Upper lobe of left lung (tissue), 6 donors: ENCODE measurements around the gene TMEM100. TPM values are rescaled to one million over a fixed set of nuclear protein-coding genes. Genes with fewer than 3 reads are reported as not detected.
A peak's percentile ranks its signal among the peaks of the same experiment; 100 is the strongest.

Experiments
- ATAC-seq, 2 donors: fragments of 200-7000 bp; cut with Tn5 transposase; one replicate each; pipeline ENCODE4 v1.9.1; 2022; ENCODE audit warnings: mild to moderate bottlenecking in 2 of 2, moderate library complexity in 2 of 2; ENCODE audit not compliant: low FRiP score in 2 of 2
- DNase-seq, 2 donors: peaks; one replicate each; pipeline ENCODE4 v3.0.0-alpha.2; 2019 to 2020
- H3K27ac ChIP-seq, 4 donors: fragments of 200-600 bp; sonication (generic); one replicate each; pipeline ENCODE4 v1.5.1; 2016 to 2019
- H3K27me3 ChIP-seq, 4 donors: fragments of 200-600 bp; sonication (generic); one replicate each; pipeline ENCODE4 v1.5.1; 2017 to 2019
- H3K36me3 ChIP-seq, 4 donors: fragments of 200-600 bp; sonication (generic); one replicate each; pipeline ENCODE4 v1.5.1; 2016 to 2019
- H3K4me1 ChIP-seq, 4 donors: fragments of 200-600 bp; sonication (generic); one replicate each; pipeline ENCODE4 v1.5.1; 2018 to 2019
- H3K4me3 ChIP-seq, 4 donors: fragments of 200-600 bp; sonication (generic); one replicate each; pipeline ENCODE4 v1.5.1; 2017 to 2019; ENCODE audit warnings: mild to moderate bottlenecking in 2 of 4, moderate library complexity in 1 of 4
- H3K9me3 ChIP-seq, 4 donors: fragments of 200-600 bp; sonication (generic); one replicate each; pipeline ENCODE4 v1.5.1; 2018 to 2019
- CTCF ChIP-seq, 6 experiments: fragments of 450-650 bp in 4 of 6; fragments of 200-600 bp in 2 of 6; sonication (generic) in 2 of 6; IDR thresholded peaks; one replicate each; pipeline ENCODE4 v1.5.1; 2016 to 2019; ENCODE audit warnings: antibody characterized with exemption in 6 of 6
- EP300 ChIP-seq, 4 donors: sonication (generic); formaldehyde crosslinking; IDR thresholded peaks; one replicate each; pipeline ENCODE4 v1.5.1; 2017; ENCODE audit warnings: antibody characterized with exemption in 4 of 4, control low read depth in 2 of 4
- POLR2A ChIP-seq, 4 donors: fragments of 450-650 bp; IDR thresholded peaks; one replicate each; pipeline ENCODE4 v1.5.1; 2016 to 2017; ENCODE audit warnings: antibody characterized with exemption in 4 of 4, mild to moderate bottlenecking in 2 of 4
- POLR2AphosphoS5 ChIP-seq, 2 donors: sonication (generic); formaldehyde crosslinking; IDR thresholded peaks; one replicate each; pipeline ENCODE4 v1.5.1; 2017; ENCODE audit warnings: antibody characterized with exemption in 2 of 2
- WGBS, 2 donors: methylation state at CpG; one replicate each; pipeline ENCODE4 v1.1.5; 2017 to 2018; 5-methylcytosine and 5-hydroxymethylcytosine counted together
- total RNA-seq, 6 donors: library from RNA; depleted of rRNA in 4 of 6; stranded (reverse); fragments of >200 nt in 4 of 6; gene quantifications; one replicate each; pipeline versions ENCODE4 v1.1.0 to v1.2.1, GENCODE V29; 2016 to 2021
- donor health status: DM: no; HTN: no; CAD: no; lungs with moderate emphysema.
- donor health status: DM: no; HTN: yes; CAD: no; lungs with severe emphysema.

TMEM100 gene
- total RNA-seq, 6 donors from 2014 or later: 89.1 to 195 (median 142) TPM

- ATAC-seq: no peak
- DNase-seq: no peak
- H3K27me3 ChIP-seq: no peaks in the 10 kb centered on the region
- no peak overlapping the region for H3K4me3 ChIP-seq
- TF ChIP-seq CTCF (IDR thresholded peaks at IDR 0.05): peak; percentile 33 to 69 (median 49)
- no peak for TF ChIP-seq EP300 (IDR thresholded peaks at IDR 0.05)
- 36 to 38% methylated on average over 5 of the region's 5 CpGs for WGBS, 2 donors
- H3K36me3 ChIP-seq: no peaks in the 10 kb centered on the region
- H3K4me1 ChIP-seq: peaks cover 11 to 21% (median 13%) of the 10 kb centered on the region in 4 donors
- H3K27ac ChIP-seq: peak overlapping the region in 3 of 4 donors; percentile 22 to 91 (median 50)
- H3K9me3 ChIP-seq: no peaks in the 10 kb centered on the region
These were observed 13.2 kb upstream of the TMEM100 start for GRCh38 chr17:55735731-55736405.

- H3K27ac ChIP-seq: peak overlapping the region in 3 of 4 donors; percentile 82 to 91 (median 88)
- 28 to 43% methylated on average over 4 of the region's 4 CpGs for WGBS, 2 donors
- no peak for ATAC-seq
- no peak for DNase-seq
- H3K4me3 ChIP-seq: no peak overlapping the region
- no peaks in the 10 kb centered on the region for H3K9me3 ChIP-seq
- peaks cover 11 to 21% (median 13%) of the 10 kb centered on the region in 4 donors for H3K4me1 ChIP-seq
- H3K36me3 ChIP-seq: no peaks in the 10 kb centered on the region
- no peaks in the 10 kb centered on the region for H3K27me3 ChIP-seq
- TF ChIP-seq POLR2A (IDR thresholded peaks at IDR 0.05): no peak
- TF ChIP-seq EP300 (IDR thresholded peaks at IDR 0.05): no peak
- no peak for TF ChIP-seq CTCF (IDR thresholded peaks at IDR 0.05)
- TF ChIP-seq POLR2AphosphoS5 (IDR thresholded peaks at IDR 0.05): no peak
These were observed 11.6 kb upstream of the TMEM100 start for GRCh38 chr17:55734128-55734781.

- Histone ChIP-seq H3K9me3 (no peaks in the 10 kb centered on the region), H3K27me3 (no peaks in the 10 kb centered on the region), H3K4me1 (peaks cover 11 to 26% (median 14%) of the 10 kb centered on the region in 4 donors), H3K27ac (peak overlapping the region; percentile 82 to 91 (median 86)), H3K36me3 (no peaks in the 10 kb centered on the region), H3K4me3 (peak overlapping the region; percentile 4 to 58 (median 40))
- ATAC-seq (peak; percentile 75 to 86), DNase-seq (peak in 1 of 2 donors; percentile 37)
- WGBS, 2 donors: 26 to 41% methylated on average over 10 of the region's 10 CpGs
- TF ChIP-seq POLR2AphosphoS5 (IDR thresholded peaks at IDR 0.05): peak; percentile 33 to 79
- TF ChIP-seq POLR2A (IDR thresholded peaks at IDR 0.05): peak in 3 of 4 donors; percentile 37 to 60 (median 42)
- no peak for TF ChIP-seq CTCF (IDR thresholded peaks at IDR 0.05)
- TF ChIP-seq EP300 (IDR thresholded peaks at IDR 0.05): peak in 1 of 4 donors; percentile 31
These were observed 9.1 kb upstream of the TMEM100 start for GRCh38 chr17:55731586-55732250.

GRCh38 chr17:55730808-55731207 lies 8.1 kb upstream of the TMEM100 start:
- Histone ChIP-seq H3K4me3 (peak overlapping the region in 3 of 4 donors; percentile 30 to 58 (median 50)), H3K9me3 (no peaks in the 10 kb centered on the region), H3K36me3 (no peaks in the 10 kb centered on the region), H3K4me1 (peaks cover 11 to 30% (median 15%) of the 10 kb centered on the region in 4 donors), H3K27me3 (no peaks in the 10 kb centered on the region), H3K27ac (peak overlapping the region; percentile 82 to 91 (median 86))
- TF ChIP-seq POLR2AphosphoS5 (IDR thresholded peaks at IDR 0.05) (peak in 1 of 2 donors; percentile 48), CTCF (IDR thresholded peaks at IDR 0.05) (no peak), POLR2A (IDR thresholded peaks at IDR 0.05) (peak in 1 of 4 donors; percentile 11), EP300 (IDR thresholded peaks at IDR 0.05) (peak in 2 of 4 donors; percentile 6 to 71)
- DNase-seq (no peak), ATAC-seq (no peak)
- WGBS, 2 donors: 35 to 36% methylated on average over 3 of the region's 3 CpGs
